GM19452 (cell line): ENCODE data around the gene TRH.
"Not testable (repeated sequence)": the region's sequence is repeated elsewhere in the genome, so short reads cannot be mapped to it uniquely, and the experiment has no call there.

Experiments used
- ATAC-seq: cut with Tn5 transposase; IDR thresholded peaks from one replicate; pipeline ENCODE4 v1.9.1; 2021; ENCODE audit not compliant: unreplicated experiment

The TRH gene

DNA sequence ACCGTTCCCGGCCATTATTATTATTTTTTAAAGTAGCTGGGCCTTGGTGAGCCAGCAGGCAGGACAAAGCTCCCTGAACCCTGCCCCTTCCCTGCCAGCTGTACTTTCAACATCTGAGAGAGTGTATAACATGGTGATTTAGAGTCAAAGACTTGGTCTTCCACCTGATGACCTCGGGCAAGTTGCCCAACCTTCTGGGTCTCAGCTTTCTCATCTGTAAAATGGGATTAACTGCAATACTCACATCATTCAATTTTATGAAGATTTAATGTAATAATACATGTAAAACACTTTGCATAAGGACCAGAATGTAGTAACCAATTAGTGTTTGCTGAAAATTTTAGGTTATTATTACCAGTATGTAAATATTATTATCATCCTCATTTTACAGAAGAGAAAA lies 11.9 kb upstream of the TRH start:
- no peak for ATAC-seq

DNA sequence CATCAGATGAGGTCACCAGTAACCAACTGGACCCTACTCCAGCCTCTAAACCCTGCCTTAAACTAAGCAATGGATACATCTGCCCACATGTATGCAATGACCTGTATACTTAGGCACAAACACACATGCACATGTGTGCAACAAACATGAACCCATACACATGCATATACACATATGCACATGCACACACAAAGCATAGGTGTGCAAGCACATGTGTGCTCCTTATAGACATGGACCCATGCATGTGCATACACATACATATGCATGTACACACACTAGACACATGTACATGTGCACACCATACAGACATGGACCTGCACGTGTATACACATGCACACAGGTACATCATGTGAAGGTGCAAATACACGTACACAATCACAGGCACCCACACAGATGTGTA lies 8.6 kb upstream of the TRH start:
- ATAC-seq: no peak

DNA sequence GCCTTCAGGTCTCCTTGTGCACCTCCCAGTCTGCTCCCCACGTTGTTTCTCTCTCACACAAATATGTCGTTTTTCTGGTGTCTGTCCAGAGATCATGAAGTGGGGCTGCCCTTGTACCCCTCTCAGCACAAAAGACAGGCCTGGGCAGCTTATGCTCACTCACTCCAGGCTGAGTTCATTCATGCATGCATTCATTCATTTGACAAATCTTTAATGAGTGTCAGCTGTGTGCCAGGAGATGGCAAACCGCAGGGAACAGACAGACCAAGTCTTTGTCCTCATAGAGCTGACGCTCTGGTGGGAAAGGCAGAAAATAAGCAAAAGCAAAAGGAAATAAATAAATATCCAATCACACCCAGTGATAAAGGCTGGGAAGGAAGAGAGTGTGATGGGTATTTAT lies 7.6 kb upstream of the TRH start:
- no peak for ATAC-seq

DNA sequence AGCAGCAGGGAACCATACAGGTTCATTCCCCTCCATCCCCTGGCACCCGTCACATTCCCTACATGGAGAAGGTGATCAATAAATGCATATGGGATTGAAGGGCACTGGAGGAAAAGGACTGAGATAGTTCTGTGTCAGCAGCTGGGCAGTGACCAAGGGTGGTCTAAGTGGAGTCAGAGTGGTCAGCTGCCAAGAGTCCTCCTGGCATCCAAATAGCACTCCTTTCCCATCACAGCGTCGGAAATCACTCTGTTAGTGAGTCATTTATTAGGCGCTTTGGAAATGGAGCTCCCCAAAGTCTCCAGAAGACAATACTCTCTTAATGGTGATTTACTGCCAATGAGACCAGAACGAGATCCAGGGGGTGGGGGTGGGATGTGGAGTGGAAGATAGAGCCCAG lies 6.8 kb upstream of the TRH start:
- no peak for ATAC-seq

DNA sequence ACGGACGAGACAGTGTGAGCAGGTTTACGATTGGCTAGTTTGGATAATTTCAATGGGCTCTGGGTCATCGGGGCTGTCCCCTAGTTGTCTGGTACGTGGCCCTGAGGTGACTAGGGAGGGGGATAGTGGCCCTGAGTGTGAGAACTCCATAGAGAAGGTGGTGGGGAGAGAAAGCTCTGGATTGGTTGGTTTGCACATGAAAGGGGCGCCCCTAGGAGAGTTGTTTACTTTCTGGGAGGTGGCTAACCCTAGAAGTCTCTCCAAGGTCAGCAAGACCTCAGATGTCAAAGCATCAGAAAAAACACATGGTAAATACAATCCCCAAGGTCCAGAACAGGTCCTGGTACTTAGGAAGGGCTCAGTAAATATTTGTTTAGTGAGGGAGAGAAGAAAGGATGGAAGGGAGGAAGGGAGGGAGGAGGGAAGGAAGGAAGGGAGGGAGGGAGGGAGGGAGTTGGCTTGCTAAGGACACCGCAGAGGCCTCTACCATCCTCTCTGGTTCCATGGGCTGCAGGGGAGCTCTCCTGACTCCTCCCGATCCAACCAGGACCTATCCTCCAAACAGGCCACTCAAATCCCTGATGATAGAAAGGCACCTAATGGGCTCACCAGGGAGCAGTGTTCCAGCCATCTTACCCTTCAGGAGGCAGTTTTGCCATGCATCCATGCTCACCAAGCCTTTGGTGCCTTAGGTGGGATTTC lies 3.0 kb upstream of the TRH start:
- ATAC-seq: no peak

DNA sequence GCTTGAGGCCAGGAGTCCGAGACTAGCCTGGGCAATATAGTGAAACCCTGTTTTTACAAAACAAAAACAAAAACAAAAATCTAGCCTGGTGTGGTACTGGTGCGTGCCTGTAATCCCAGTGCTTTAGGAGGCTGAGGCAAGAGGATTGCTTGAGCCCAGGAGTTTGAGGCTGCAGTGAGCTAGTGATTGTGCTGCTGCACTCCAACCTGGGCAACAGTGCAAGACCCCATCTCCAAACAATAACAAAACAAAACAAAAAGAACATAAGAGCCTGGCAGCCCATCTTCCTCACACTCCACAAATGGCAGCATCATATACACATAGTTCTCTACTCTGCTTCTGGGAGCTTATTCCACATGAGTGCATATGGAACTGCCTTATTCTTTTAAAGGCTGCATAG lies 2.2 kb upstream of the TRH start:
- ATAC-seq: no peak

DNA sequence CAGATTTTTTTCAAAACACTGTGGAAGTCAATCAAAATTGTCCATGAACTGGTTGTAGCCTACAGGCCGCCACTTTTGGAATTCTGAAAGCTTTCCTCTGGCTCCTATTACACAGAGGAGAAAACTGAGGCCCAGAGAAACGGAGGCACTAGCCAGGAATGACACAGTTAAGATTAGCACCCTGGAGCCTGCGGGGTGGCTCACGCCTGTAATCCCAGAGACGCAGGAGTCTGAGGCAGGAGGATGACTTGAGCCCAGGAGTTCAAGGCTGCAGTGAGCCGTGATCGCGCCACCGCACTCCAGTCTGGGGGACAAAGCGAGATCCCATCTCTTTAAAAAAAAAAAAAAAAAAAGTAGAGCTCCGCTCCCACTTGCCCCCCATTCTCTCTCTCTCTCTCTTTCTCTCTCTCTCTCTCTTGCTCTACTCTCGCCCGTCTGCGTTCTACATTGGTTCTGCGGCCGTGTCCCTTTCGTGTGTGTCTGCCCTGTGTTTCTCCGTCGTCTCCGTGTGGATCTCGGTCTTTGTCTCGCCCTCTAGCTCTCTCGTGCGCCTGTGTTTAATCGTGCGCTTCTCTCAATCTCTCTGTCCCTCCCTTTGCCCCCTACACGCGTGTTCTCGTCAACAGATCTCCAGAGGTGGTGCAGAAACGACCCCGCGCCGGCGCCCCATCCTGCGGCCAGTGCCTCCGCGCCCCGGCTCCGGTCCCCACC lies 512 bp upstream of the TRH start:
- ATAC-seq: no peak

DNA sequence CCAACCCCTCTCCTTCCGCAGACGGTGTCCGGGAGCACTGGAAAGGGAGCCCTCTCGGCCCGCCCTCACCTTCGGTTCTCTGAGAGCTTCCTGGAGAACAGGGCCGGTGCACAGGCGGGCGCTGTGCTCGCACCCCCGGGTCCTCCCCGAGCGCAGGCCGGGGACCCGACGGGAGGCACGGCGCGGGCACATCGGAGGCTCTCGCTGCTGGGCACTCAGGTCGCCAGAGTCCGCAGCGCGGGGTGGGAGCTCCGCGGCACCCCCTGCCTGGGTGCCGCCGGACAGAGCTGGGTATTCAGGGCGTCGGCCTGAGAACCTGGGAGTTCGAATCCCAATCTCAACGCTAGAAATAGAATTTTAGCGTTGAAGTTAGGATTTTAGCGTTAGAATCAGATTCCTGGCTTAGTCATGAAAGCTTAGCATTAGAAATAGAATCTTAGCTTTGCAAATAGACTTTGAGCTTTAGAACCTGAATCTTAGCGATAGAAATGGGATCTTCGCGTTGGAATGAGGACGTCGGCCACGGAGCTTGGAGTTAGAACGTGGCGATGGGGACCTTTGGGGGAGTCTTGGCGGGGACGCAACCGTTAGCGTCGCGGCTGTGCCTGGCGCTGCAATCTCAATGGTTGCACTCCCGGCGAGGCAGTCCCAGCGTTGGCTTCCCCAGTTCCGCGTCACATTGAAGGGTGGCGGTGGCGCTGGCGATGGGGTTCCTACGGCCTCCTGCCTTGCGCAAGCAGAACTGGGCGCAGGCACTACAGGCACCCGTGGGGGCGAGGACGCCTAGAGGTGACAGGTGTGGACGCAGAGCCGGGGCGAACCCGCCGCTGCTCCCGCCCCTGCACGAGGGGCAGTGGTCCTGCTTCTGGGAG lies 549 bp downstream of the TRH start:
- ATAC-seq: no peak

DNA sequence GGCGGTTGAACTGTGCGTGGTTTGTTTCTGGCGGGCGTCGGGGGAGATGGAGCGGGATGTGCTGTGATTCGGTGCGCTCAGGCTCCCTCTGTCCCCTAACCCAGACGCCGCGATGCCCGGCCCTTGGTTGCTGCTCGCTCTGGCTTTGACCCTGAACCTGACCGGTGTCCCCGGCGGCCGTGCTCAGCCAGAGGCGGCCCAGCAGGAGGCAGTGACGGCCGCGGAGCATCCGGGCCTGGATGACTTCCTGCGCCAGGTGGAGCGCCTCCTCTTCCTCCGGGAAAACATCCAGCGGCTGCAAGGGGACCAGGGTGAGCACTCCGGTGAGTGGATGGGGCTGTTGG lies 1.2 kb downstream of the TRH start:
- no peak for ATAC-seq

DNA sequence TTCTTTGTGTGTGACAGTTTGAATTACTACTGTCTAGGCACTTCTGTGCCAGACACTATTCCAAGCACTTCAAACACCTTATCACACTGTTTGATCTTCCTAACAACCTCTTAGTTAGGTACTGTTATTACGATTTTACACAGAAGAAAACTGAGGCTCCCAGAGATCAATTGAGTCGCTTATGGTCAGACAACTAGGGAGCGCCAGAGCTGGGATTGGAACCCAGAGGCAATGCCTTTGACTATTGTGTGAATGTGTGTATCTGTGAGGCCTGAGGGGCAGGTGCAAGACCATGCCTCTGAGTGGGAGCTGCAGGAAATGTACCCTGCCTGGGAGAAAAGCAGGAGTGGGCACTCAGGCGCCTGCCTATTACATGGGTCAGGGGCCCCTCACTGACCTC lies 1.8 kb downstream of the TRH start:
- ATAC-seq: no peak

DNA sequence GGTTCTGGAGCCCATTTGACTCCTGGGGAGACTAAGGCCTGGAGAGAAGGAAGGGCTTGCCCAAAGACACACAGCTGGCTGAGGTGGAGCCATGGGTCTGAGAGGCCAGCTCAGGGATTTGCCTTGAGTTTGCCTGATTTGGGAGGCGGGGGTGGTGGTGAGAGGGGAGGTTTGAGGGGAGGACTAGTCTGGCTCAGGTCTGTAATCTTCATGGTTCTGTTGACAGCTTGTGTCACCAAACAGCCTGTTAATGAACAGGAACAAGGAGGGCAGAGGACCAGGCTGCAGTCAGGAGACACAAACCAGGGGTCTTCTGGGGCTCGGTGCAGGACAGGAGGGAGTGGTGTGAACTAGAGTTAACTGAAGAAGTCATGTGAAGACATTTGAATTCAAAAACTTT lies 3.6 kb downstream of the TRH start:
- ATAC-seq: no peak

DNA sequence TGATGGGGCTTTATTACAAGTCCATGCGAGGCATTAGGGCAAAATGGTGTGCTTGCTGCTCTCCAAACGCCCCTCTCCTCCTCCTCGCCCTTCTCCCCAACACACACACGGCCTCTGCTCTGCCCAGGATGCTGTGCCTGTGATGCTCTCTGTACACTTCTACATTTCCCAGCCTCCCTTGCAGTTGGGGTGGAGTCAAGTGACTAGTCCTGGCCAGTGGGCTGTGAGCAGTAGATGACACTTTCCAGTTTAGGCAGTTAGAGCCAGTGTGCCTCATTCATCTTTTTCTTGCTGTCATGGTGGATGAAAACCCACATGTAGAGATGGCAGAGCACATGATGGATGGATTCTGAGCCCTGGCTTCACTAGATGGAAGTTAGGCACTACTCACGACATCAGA lies 5.4 kb downstream of the TRH start:
- no peak for ATAC-seq

DNA sequence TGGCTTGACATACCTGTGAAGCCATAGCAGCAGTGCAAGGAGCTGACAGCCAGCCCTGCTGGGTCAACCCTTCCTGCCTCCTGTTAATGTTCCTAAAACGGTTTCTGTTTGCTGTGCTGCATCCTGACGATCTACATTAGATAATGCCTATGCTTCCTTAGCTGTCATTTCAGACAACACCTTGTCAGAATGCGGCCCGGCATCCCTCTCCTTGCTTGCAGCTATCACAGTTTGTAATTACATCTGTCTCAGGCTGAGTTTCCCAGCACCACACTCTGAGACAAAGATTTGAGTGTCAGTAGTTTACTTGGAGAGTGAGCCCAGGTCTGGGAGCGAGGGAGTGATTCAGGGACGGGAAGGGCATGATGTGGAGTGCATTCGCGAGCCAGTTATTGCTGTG lies 9.0 kb downstream of the TRH start:
- no peak for ATAC-seq

DNA sequence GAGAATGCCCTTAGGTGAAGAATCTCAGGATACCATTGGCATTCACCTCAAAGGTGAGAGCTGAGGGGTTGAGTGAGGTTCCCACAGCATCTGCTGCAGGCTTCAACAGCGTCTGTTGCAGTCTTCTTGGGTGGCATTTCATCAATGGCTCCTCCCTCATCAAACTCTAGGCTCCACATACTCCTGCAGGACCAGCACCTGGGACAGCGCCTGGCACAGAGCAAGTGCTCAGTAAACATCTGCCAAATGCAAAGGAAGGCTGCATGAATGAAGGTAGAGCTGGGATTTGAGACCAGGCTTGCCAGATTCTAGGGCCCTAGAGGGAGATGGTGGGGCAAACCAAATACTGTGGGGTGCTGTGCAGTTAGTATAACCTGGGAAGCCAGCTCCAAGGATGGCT lies 9.6 kb downstream of the TRH start:
- no peak for ATAC-seq

DNA sequence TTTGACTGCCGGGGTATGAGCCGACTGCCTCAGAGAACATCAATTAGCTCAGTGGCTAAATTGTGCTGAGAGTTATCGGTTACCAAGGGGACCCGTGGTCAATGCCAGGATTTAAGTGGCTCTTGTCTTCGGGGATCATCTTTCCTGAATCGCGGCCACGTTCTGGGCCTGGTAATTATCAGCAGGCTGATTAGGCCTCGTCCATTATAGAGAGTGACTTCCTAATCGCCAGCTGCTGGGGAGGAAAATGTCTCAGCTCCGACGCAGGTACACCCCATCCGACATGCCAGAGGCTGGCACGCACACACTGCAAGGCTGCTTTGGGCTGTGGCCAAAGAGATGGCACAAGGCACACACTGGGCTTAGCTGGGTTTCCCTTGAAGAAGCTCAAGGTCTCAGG lies 10.6 kb downstream of the TRH start:
- ATAC-seq: no peak

DNA sequence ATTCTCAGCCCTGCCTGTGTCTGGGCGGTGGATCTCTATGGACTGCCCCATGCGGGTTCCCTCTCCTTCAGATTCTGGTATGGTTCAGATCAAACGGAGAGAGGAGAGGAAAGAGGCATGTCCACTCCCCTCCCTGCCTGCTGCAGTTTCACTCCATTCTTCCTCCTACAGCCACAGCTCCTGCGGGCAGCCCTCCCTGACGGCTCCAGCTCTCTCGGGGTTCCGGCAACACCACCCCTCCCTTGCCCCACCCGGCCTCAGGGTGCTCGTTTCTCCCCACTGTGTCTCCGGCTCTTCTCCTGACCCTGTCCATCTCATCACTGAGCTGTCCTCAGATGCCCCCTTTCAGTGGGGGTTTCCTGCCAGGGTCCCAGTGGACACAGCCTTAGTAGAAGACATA lies 13.9 kb downstream of the TRH start:
- ATAC-seq: no peak

DNA sequence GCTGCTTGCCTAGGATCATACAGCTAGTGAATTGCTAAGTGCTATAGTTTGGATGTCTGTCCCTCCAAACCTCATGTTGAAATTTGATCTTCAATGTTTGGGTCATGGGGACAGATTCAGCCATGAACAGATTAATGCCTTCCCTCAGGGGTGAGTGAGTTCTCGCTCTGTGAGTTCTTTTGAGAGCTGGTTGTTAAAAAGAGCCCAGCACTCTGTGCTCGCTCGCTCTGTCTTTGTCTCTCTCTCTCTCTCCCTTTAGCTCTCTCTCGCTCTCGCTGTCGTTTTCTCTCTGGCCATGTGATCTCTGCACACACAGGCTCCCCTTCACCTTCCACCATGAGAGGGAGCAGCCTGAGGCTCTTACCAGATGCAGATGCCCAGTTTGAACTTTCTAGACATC lies 14.9 kb downstream of the TRH start:
- no peak for ATAC-seq

DNA sequence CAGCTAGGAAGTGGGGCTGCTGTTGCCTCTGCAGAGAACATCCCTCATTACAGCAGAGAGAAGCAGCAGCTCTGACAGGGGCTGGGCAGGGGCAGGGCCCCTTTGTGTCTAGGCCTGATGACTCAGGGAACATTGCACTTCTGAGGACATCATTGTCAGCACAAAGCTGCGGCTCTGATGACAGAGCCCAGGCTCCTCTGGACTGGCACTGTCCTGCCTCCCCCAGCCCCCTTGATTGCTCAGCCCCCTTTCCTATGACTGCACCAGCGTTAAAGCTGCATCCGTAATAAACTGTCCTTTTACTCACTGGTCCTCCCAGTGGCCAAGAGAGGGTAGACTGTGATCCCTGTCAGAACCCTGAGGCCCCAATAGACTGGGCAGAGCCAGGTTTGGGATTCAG lies 18.3 kb downstream of the TRH start:
- no peak for ATAC-seq

DNA sequence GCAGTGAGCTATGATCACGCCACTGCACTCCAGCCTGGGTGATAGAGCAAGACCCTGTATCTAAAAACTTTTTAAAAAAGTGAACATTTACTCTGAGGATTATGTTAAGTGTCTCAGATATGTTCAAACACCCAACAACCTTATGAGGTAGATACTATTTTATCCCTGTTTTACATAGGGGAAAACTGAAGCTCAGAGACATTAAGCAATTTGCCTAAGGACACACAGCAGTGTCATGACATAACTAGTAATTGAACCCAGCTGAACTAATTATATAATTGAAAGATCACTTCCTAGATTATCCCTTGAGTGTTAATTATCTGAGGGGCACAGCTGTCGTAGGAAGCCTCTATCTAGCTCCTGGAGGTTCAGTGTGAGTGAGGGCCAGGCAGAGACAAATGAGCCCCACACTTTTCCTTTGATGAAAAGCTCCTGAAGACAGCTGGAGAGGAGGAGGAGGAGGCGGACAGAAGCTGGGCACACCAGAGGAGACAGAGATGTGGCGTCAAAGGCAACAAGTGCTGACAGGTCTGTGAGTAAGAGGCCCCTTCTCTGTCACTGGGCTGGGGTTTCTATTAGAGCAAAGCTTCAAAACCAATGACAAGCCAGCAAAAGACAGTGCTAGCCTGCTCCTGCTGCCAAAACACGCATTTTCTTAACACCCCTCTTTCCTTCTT lies 20.5 kb downstream of the TRH start:
- ATAC-seq: no peak

DNA sequence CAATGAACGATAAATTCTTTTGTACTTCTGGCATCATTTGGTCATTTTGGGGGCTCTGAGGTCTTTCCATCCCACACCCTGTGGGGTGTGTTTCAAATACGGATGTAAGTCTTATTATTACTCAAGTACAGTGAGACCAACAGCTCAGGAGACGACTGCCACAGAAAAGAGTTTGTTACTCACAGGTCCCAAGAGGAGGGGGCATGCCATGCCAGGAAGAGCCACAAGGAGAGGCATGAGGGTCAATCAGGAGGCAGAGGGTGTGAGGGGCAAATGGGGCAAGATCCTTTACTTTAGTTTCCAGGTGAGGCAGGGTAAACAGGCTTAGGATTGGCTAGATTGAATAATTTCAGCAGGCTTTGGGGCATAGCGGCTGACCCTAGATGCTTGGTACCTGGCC lies 21.6 kb downstream of the TRH start:
- ATAC-seq: no peak

DNA sequence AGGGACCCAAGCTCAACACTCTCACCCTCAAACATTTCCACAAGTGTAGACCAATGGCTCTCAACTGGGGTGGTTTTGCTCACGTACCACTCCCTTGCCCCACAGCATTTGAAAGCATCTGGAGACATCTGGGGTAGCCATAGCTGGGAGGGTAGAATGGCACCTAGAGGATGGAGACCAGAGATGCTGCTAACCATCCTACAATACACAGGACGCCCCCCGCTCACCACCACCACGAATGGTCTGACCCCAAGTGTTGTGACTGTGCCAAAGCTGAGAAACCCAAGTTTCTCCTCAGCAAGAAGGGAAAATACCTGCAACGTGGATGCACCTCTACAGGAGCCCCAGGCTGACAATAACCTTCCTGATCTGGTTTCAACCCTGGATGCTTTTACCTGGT lies 24.7 kb downstream of the TRH start:
- not testable (repeated sequence) for ATAC-seq
